ENCODE data around the gene PDE10A. TPM values are rescaled to one million over a fixed set of nuclear protein-coding genes. Genes with fewer than 3 reads are reported as not detected.
"Not testable (repeated sequence)": the region's sequence is repeated elsewhere in the genome, so short reads cannot be mapped to it uniquely, and the experiment has no call there.

Gene PDE10A
- total RNA-seq, 1 experiment from 2014 or later, result 1.6 TPM

- H3K27me3 ChIP-seq (ENCODE audit: control insufficient read depth, insufficient read depth, low read length); H3K4me3 ChIP-seq (ENCODE audit: insufficient read depth, low read depth, low read length); H3K36me3 ChIP-seq (replicated peaks; ENCODE audit: control insufficient read depth, insufficient read depth, low read length); DNase-seq: not testable (repeated sequence)
Measured at GRCh38 chr6:165463499-165463898, 199.5 kb downstream of the PDE10A start.

- not testable (repeated sequence) for H3K36me3 ChIP-seq (replicated peaks; ENCODE audit: control insufficient read depth, insufficient read depth, low read length); H3K4me3 ChIP-seq (ENCODE audit: insufficient read depth, low read depth, low read length); H3K27me3 ChIP-seq (ENCODE audit: control insufficient read depth, insufficient read depth, low read length); DNase-seq
Measured at GRCh38 chr6:165459605-165460301, 203.3 kb downstream of the PDE10A start.

- no peaks in the 10 kb centered on the region for H3K36me3 ChIP-seq (replicated peaks; ENCODE audit: control insufficient read depth, insufficient read depth, low read length)
- H3K4me3 ChIP-seq (ENCODE audit: insufficient read depth, low read depth, low read length), result no peak overlapping the region
- DNase-seq, result no peak
- H3K27me3 ChIP-seq (ENCODE audit: control insufficient read depth, insufficient read depth, low read length), result peaks cover 1% of the 10 kb centered on the region; the same call in 1 of the 2 replicates
Measured at GRCh38 chr6:165458134-165458533, 204.9 kb downstream of the PDE10A start.

- Histone ChIP-seq H3K4me3 (ENCODE audit: insufficient read depth, low read depth, low read length) (no peak overlapping the region), H3K36me3 (replicated peaks; ENCODE audit: control insufficient read depth, insufficient read depth, low read length) (no peaks in the 10 kb centered on the region), H3K27me3 (ENCODE audit: control insufficient read depth, insufficient read depth, low read length) (peaks cover 1% of the 10 kb centered on the region; the same call in 1 of the 2 replicates)
- DNase-seq, result no peak
Measured at GRCh38 chr6:165456286-165456685, 206.8 kb downstream of the PDE10A start.

GRCh38 chr6:165455488-165455887 lies 207.6 kb downstream of the PDE10A start:
- Histone ChIP-seq H3K4me3 (ENCODE audit: insufficient read depth, low read depth, low read length) (no peak overlapping the region), H3K36me3 (replicated peaks; ENCODE audit: control insufficient read depth, insufficient read depth, low read length) (no peaks in the 10 kb centered on the region), H3K27me3 (ENCODE audit: control insufficient read depth, insufficient read depth, low read length) (peaks cover 1% of the 10 kb centered on the region; the same call in 1 of the 2 replicates)
- no peak for DNase-seq

- no peaks in the 10 kb centered on the region for H3K36me3 ChIP-seq (replicated peaks; ENCODE audit: control insufficient read depth, insufficient read depth, low read length)
- no peak overlapping the region for H3K4me3 ChIP-seq (ENCODE audit: insufficient read depth, low read depth, low read length)
- H3K27me3 ChIP-seq (ENCODE audit: control insufficient read depth, insufficient read depth, low read length), result peaks cover 1% of the 10 kb centered on the region; the same call in 1 of the 2 replicates
- no peak for DNase-seq
Measured at GRCh38 chr6:165453395-165453794, 209.6 kb downstream of the PDE10A start.

GRCh38 chr6:165451838-165452237 lies 211.2 kb downstream of the PDE10A start:
- no peak for DNase-seq

GRCh38 chr6:165448210-165448609 lies 214.8 kb downstream of the PDE10A start:
- peak; percentile 25 for DNase-seq
- no peaks in the 10 kb centered on the region for H3K27me3 ChIP-seq (ENCODE audit: control insufficient read depth, insufficient read depth, low read length)
- no peaks in the 10 kb centered on the region for H3K36me3 ChIP-seq (replicated peaks; ENCODE audit: control insufficient read depth, insufficient read depth, low read length)

More at GRCh38 chr6:165451838-165452237, 211.2 kb downstream of the PDE10A start:
- H3K4me3 ChIP-seq (ENCODE audit: insufficient read depth, low read depth, low read length), result no peak overlapping the region
- no peaks in the 10 kb centered on the region for H3K36me3 ChIP-seq (replicated peaks; ENCODE audit: control insufficient read depth, insufficient read depth, low read length)
- H3K27me3 ChIP-seq (ENCODE audit: control insufficient read depth, insufficient read depth, low read length), result no peaks in the 10 kb centered on the region

GRCh38 chr6:165447141-165447540 lies 215.9 kb downstream of the PDE10A start:
- no peaks in the 10 kb centered on the region for H3K36me3 ChIP-seq (replicated peaks; ENCODE audit: control insufficient read depth, insufficient read depth, low read length)
- DNase-seq, result no peak
- no peak overlapping the region for H3K4me3 ChIP-seq (ENCODE audit: insufficient read depth, low read depth, low read length)
- H3K27me3 ChIP-seq (ENCODE audit: control insufficient read depth, insufficient read depth, low read length), result no peaks in the 10 kb centered on the region

More at GRCh38 chr6:165448210-165448609, 214.8 kb downstream of the PDE10A start:
- no peak overlapping the region for H3K4me3 ChIP-seq (ENCODE audit: insufficient read depth, low read depth, low read length)

- DNase-seq, result no peak
- H3K27me3 ChIP-seq (ENCODE audit: control insufficient read depth, insufficient read depth, low read length), result no peaks in the 10 kb centered on the region
- no peaks in the 10 kb centered on the region for H3K36me3 ChIP-seq (replicated peaks; ENCODE audit: control insufficient read depth, insufficient read depth, low read length)
- no peak overlapping the region for H3K4me3 ChIP-seq (ENCODE audit: insufficient read depth, low read depth, low read length)
Measured at GRCh38 chr6:165446331-165446730, 216.7 kb downstream of the PDE10A start.

- no peaks in the 10 kb centered on the region for H3K36me3 ChIP-seq (replicated peaks; ENCODE audit: control insufficient read depth, insufficient read depth, low read length)
- H3K27me3 ChIP-seq (ENCODE audit: control insufficient read depth, insufficient read depth, low read length), result no peaks in the 10 kb centered on the region
- no peak overlapping the region for H3K4me3 ChIP-seq (ENCODE audit: insufficient read depth, low read depth, low read length)
- no peak for DNase-seq
Measured at GRCh38 chr6:165443462-165443861, 219.6 kb downstream of the PDE10A start.

GRCh38 chr6:165441181-165441580 lies 221.9 kb downstream of the PDE10A start:
- no peak for DNase-seq
- no peaks in the 10 kb centered on the region for H3K27me3 ChIP-seq (ENCODE audit: control insufficient read depth, insufficient read depth, low read length)
- H3K4me3 ChIP-seq (ENCODE audit: insufficient read depth, low read depth, low read length), result no peak overlapping the region
- no peaks in the 10 kb centered on the region for H3K36me3 ChIP-seq (replicated peaks; ENCODE audit: control insufficient read depth, insufficient read depth, low read length)

GRCh38 chr6:165439928-165440554 lies 223.0 kb downstream of the PDE10A start:
- Histone ChIP-seq H3K27me3 (ENCODE audit: control insufficient read depth, insufficient read depth, low read length) (no peaks in the 10 kb centered on the region), H3K36me3 (replicated peaks; ENCODE audit: control insufficient read depth, insufficient read depth, low read length) (no peaks in the 10 kb centered on the region), H3K4me3 (ENCODE audit: insufficient read depth, low read depth, low read length) (no peak overlapping the region)
- DNase-seq, result peak; percentile 10

- H3K4me3 ChIP-seq (ENCODE audit: insufficient read depth, low read depth, low read length), result no peak overlapping the region
- no peaks in the 10 kb centered on the region for H3K36me3 ChIP-seq (replicated peaks; ENCODE audit: control insufficient read depth, insufficient read depth, low read length)
- H3K27me3 ChIP-seq (ENCODE audit: control insufficient read depth, insufficient read depth, low read length), result no peaks in the 10 kb centered on the region
Measured at GRCh38 chr6:165426892-165427291, 236.1 kb downstream of the PDE10A start.

GRCh38 chr6:165422192-165422591 lies 240.8 kb downstream of the PDE10A start:
- Histone ChIP-seq H3K36me3 (replicated peaks; ENCODE audit: control insufficient read depth, insufficient read depth, low read length) (no peaks in the 10 kb centered on the region), H3K4me3 (ENCODE audit: insufficient read depth, low read depth, low read length) (no peak overlapping the region), H3K27me3 (ENCODE audit: control insufficient read depth, insufficient read depth, low read length) (no peaks in the 10 kb centered on the region)
- DNase-seq, result no peak

More at GRCh38 chr6:165426892-165427291, 236.1 kb downstream of the PDE10A start:
- no peak for DNase-seq

All from H7 (cell line).